Gastroesophageal sphincter (tissue), 3 donors: Measurements from ENCODE around the gene DAB1.

ENCODE experiments used
- POLR2AphosphoS5 ChIP-seq: sonication (generic); formaldehyde crosslinking; IDR thresholded peaks from one replicate; pipeline ENCODE4 v1.6.1; 2017; ENCODE audit warnings: antibody characterized with exemption
- TF ChIP-seq, protein P1 (sequence below), 4 experiments: fragments of 200-600 bp in 2 of 4; fragments of 450-650 bp in 2 of 4; sonication (generic) in 1 of 4; IDR thresholded peaks; one replicate each; pipeline ENCODE4 v1.5.1; 2017 to 2019; ENCODE audit warnings: antibody characterized with exemption in 4 of 4, mild to moderate bottlenecking in 2 of 4, moderate library complexity in 2 of 4

- TF ChIP-seq POLR2AphosphoS5: no peak
- TF ChIP-seq, protein P1, sequence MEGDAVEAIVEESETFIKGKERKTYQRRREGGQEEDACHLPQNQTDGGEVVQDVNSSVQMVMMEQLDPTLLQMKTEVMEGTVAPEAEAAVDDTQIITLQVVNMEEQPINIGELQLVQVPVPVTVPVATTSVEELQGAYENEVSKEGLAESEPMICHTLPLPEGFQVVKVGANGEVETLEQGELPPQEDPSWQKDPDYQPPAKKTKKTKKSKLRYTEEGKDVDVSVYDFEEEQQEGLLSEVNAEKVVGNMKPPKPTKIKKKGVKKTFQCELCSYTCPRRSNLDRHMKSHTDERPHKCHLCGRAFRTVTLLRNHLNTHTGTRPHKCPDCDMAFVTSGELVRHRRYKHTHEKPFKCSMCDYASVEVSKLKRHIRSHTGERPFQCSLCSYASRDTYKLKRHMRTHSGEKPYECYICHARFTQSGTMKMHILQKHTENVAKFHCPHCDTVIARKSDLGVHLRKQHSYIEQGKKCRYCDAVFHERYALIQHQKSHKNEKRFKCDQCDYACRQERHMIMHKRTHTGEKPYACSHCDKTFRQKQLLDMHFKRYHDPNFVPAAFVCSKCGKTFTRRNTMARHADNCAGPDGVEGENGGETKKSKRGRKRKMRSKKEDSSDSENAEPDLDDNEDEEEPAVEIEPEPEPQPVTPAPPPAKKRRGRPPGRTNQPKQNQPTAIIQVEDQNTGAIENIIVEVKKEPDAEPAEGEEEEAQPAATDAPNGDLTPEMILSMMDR (IDR thresholded peaks at IDR 0.05): no peak
Observed at GRCh38 chr1:56978819-56979218, 445.0 kb downstream of the DAB1 start.
